HG02588 (cell line): Measurements from ENCODE around the gene ELP1.
"Not testable (repeated sequence)": the region's sequence is repeated elsewhere in the genome, so short reads cannot be mapped to it uniquely, and the experiment has no call there.

Experiments used
- ATAC-seq: cut with Tn5 transposase; IDR thresholded peaks from one replicate; pipeline ENCODE4 v1.9.1; 2021; ENCODE audit warnings: mild to moderate bottlenecking, moderate library complexity; ENCODE audit not compliant: unreplicated experiment

ELP1 gene

DNA sequence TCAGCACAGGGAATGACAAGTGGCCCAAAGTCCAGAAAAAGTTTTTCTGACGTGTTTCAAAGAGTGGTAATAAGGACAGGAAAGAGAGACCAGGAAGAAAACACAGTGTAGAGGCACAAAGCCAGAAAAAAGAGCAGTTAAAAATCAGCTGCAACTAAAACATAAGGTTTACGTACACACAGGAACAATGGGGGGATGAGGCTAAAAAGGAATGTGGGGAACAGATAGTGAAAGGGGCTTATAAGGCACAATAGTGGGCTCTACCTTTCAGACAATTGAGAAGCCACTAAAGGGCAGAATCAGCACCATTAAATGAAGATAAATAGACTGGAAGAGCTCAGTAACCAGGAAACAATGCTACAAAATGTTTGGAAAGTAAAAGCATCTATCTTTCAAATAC, 5.5 kb downstream of the ELP1 start:
- ATAC-seq, result no peak

DNA sequence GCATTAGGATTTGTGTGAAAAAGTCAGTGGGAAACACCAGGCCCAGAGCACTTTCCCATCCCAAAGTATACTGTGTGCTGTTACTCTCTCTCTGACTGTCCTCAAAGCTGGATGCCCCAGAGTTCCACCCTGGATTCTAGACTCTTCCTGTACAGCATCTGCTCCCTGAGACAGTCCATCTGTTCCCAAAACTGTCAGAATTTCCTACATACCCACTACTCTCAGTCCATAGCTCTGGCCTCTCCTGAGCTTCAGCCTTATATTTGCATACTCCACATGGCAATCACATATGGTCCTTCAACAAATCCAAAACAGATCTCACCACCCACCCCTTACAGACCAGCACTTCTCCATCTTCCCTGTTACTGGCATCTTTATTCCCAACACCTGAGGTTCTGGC, 9.5 kb downstream of the ELP1 start:
- no peak for ATAC-seq

DNA sequence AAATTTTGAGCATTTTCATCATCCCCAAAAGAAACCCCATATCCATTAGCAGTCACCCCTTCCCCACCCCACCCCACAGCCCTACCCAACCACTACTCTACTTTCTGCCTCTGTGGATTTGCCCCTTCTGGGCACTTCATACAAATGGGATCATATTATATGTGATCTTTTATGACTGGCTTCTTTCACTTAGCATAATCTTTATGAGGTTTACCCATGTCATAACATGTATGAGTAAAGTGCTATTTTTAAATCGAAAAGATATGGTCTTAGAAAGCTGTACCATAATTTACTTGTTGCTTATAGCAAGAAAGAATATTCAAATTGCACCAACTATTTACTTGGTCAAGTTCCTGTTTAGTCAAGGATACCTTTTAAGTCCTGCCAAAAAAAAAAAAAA, 12.7 kb downstream of the ELP1 start:
- no peak for ATAC-seq

- not testable (repeated sequence) for ATAC-seq
These were observed 13.5 kb downstream of the ELP1 start for GRCh38 chr9:108920401-108920800.

DNA sequence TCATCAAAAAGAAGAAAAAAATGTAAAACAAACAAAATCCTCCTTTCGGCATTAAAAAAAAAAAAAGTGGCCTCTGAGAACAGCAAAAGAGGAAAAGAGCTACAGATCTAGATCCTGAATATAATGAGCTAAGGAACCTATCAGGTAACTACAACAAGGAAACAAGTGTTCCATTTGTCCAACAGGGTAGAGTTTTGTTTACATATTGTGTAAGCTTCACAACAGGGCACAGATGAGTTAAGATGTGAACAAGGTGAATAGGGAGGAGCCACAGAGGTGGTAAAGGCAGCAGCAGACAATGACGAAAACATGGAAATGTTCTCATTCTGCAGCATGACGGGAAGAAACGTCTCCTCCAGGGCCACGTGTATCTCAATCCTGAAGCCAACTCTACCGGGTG, 14.4 kb downstream of the ELP1 start:
- ATAC-seq, result no peak

DNA sequence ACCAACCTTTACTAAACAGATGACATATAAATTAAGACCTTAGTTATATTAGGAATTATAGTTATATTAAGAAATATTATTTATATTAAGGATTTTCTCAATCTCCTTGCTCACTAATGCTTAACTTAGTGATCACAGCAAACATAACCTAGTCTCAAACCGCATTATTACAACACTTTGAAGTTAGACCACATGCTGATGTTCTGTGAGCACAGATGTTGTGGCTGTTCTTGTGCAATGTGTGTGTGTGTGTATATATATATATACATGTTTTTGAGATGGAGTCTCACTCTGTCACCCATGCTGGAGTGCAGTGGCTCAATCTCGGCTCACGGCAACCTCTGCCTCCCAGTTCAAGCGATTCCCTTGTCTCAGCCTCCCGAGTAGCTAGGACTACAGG, 20.5 kb downstream of the ELP1 start:
- ATAC-seq, result no peak

- no peak for ATAC-seq
These were observed 22.1 kb downstream of the ELP1 start for GRCh38 chr9:108911820-108912219.

DNA sequence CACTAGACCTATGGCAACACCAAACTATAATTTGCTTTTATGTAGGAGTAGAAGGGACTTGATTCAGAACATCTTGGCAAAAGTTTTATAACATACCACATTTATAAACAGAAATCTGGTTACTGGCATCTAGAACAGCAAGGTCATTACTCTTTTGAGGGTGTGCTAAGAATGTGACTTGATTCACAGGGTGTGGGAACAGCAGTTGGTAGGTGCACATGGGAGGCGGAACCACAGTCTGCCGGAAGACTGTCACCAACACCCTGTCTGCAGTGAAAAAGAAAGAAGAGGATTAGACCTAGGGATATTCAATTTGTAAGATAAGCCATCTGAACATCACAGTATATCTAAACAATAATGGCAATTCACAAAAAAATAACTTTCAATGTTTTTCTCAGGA, 23.0 kb downstream of the ELP1 start:
- no peak for ATAC-seq

- ATAC-seq, result no peak
These were observed 23.5 kb downstream of the ELP1 start for GRCh38 chr9:108910402-108910801.

GRCh38 chr9:108905494-108905893, 28.4 kb downstream of the ELP1 start:
- no peak for ATAC-seq

DNA sequence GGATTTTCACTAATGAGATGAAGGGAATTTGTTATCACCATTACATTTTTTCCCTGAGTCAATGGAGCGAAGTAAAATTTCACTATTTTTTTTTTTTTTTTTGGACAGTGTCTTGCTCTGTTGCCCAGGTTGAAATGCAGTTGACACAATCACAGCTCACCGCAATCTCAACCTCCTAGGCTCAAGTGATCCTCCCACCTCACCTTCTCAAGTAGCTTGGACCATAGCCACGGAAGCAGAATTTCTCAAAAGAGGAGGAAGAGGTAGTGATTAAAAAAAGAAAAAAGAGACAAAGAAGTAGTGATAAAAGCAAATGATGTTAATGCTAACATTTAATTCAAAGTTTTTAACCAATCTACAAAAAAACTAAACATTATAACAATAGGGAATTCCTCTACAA, 29.8 kb downstream of the ELP1 start:
- no peak for ATAC-seq

- ATAC-seq, result no peak
These were observed 30.4 kb downstream of the ELP1 start for GRCh38 chr9:108903420-108904103.

GRCh38 chr9:108900176-108900575, 33.7 kb downstream of the ELP1 start:
- ATAC-seq, result no peak

- ATAC-seq, result not testable (repeated sequence)
These were observed 34.8 kb downstream of the ELP1 start for GRCh38 chr9:108899023-108899695.

DNA sequence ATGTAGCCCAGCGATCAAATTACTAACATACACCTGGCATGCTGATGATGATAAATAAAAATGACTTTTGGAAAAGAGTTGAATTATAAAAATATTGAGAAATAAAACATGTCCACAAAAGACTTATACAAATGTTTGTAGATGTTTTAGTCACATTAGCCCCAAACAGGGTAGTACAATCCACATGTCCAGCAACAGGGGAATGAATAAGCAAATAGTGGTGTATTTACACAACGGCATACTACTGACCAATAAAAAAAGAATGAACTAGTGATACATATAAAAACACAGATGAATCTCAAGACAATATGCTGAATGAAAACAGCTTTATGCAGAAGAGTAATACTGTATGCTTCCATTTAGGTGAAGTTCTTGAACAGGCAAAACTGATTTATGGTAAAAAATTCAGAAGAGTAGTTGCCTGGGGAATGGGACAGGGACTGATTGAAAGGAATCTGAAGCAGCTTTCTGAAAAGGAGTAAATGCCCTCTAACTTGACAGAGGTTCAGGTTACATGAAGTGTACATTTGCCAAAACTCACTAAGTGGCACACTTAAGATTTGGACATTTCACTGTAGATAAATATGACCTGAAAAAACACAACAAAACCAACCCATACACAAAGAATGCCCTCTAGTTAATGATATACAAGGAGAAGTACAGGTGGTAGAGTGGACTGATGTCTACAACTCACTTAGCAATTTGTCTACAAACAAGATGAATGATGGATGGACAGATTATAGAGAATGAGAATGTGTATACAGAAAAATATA, 36.4 kb downstream of the ELP1 start:
- ATAC-seq, result no peak

DNA sequence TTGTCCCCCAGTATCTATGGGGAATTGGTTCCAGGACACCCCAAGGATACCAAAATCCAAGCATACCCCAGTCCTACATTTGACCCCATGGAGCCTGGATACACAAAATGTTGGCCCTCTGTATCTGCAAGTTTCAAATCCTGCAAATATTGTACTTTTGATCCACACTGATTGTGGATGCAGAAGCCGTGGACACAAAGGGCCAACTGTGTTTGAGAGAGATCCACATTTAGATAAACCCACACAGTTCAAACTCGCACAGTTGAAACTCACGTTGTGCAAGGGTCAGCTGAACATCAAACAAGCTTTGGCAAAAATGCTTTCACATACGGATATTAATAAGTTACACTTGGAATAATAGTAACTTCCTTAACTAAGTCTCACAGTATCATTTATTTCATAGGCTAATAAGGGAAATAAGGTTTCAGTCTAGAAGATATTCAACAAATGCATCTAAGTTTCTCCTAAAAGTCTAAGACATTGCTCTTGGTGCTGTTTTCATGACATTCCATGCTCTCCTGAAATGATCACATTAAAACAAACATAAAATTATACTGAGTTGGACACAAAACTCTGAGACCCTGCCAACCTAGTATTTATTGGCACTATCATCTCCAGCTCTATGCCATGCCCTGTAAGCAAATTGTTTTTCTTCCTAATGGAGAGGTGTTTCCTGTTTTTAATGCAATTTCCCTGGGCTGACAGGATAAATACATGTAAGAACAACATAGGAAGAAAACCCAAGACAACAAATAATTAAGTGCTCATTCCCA, 39.5 kb downstream of the ELP1 start:
- ATAC-seq, result no peak

- no peak for ATAC-seq
These were observed 44.3 kb downstream of the ELP1 start for GRCh38 chr9:108889649-108890067.

DNA sequence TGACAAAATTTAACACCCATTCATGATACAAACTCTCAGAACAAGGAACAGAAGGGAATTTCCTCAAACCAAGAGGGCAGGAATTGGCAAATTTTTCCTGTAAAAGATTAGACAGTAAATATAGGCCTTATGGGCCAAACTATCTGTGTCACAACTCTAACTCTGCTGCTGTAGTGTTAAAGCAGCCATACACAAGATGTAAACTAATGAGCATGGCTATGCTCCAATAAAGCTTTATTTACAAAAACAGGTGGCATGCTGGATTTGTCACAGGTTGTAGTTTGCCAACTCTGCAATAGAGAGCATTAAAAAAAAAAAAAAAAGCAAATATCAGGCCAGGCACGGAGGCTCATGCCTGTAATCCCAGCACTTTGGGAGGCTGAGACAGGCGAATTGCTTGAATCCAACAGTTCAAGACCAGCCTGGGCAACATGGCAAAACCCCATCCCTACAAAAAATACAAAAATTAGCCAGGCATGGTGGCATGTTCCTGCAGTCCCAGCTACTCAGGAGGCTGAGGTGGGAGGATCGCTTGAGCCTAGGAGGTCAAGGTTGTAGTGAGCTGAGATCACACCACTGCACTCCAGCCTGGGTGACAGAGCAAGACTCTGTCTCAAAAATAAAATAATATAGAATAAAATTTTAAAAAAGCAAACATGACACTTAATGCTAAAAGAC, 47.2 kb downstream of the ELP1 start:
- ATAC-seq, result not testable (repeated sequence)

DNA sequence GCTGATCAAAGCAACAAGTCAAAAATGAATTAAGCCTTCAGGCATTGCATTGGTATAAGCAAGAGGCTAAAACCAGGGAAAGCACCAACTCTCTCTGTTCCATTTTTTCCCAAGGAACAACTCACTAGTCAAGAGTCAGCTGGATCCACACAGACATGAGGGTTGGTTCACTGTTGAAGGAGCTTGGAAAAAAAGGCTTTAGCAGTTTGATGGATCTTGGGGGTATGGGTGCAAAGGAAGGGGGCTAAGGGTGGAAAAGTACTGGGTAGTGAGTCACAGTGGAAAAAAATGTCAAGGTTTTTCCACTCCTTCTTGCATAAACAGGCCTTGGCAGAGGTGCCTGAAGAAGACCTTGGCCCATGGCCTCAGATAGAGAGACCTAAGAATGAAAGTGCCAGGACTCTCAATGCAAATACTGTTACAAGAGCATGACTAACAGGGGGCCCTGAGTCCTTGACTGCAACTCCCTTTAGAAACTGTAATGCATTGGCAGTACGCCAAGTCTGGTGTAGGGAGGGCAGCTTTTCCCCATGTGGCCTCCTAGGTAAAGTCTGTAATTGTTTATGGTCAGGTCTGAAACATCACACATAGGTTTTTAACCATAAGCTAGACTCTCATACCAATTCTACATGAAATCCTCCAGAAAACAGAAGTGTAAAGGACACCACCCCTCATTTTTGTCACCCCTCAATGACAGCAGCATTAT, 48.1 kb downstream of the ELP1 start:
- peak; percentile 99 for ATAC-seq

GRCh38 chr9:108884701-108885100, 49.2 kb downstream of the ELP1 start:
- ATAC-seq, result no peak
